A549 (cell line): ENCODE data around the gene NGB. TPM values are rescaled to one million over a fixed set of nuclear protein-coding genes. Genes with fewer than 3 reads are reported as not detected.
A peak's percentile ranks its signal among the peaks of the same experiment; 100 is the strongest.

Experiments used
- ATAC-seq, 2 experiments: fragments of 200-7000 bp in 1 of 2; fragments of >200 bp in 1 of 2; cut with Nextera tagmentation in 1 of 2; cut with Tn5 transposase in 1 of 2; 3 replicates each; pipeline versions ENCODE4 v1.8.0 to v1.9.1; 2018 to 2020; ENCODE audit warnings: mild to moderate bottlenecking in 1 of 2, moderate library complexity in 1 of 2
- CTCF ChIA-PET: fragments of 300-600 bp; sonication (Branson Sonifier 250); formaldehyde crosslinking; extraction: SDS; loops from one replicate; lab custom pipeline; 2021; ENCODE audit warnings: antibody characterized with exemption, inconsistent platforms; lab: Yijun Ruan, JAX
- POLR2A ChIA-PET: fragments of 350-600 bp; formaldehyde crosslinking; extraction: SDS; loops from one replicate; lab custom pipeline; 2021; ENCODE audit warnings: antibody characterized with exemption, inconsistent platforms; lab: Yijun Ruan, JAX
- DNase-seq, 2 experiments: peaks; one replicate each; pipeline versions ENCODE4 v3.0.0 to v3.0.0-alpha.2; 2011 to 2016; ENCODE audit warnings: low read depth in 1 of 2, low spot score in 1 of 2
- FAIRE-seq: peaks from 2 replicates; lab custom pipeline; 2011; peaks lifted over from hg19 to GRCh38; lab: Jason Lieb, UNC
- H3K27ac ChIP-seq, 2 experiments: fragments of >200 bp; sonication (Bioruptor Twin); formaldehyde crosslinking; 3 replicates each; pipeline ENCODE4 v1.5.1; 2016 to 2017
- H3K4me1 ChIP-seq: fragments of >200 bp; sonication (Bioruptor Twin); formaldehyde crosslinking; 3 replicates; pipeline ENCODE4 v1.6.1; 2016
- H3K4me2 ChIP-seq: fragments of >200 bp; sonication (Bioruptor Twin); formaldehyde crosslinking; 3 replicates; pipeline ENCODE4 v1.6.1; 2016
- H3K4me3 ChIP-seq: fragments of >200 bp; sonication (Bioruptor Twin); formaldehyde crosslinking; 3 replicates; pipeline ENCODE4 v1.5.1; 2016
- H3K9me3 ChIP-seq: fragments of >200 bp; sonication (Bioruptor Twin); formaldehyde crosslinking; 3 replicates; pipeline ENCODE4 v1.6.1; 2016
- BHLHE40 ChIP-seq: IDR thresholded peaks from 2 replicates; pipeline ENCODE4 v1.6.1; 2012; ENCODE audit warnings: low read depth, low read length, inconsistent platforms
- CEBPB ChIP-seq, 2 experiments: fragments of >200 bp in 1 of 2; sonication (Bioruptor Twin) in 1 of 2; formaldehyde crosslinking in 1 of 2; IDR thresholded peaks; 2 replicates each; pipeline ENCODE4 v1.6.1; 2012 to 2016
- CHD2 ChIP-seq: fragments of 150-350 bp; IDR thresholded peaks from 2 replicates; pipeline ENCODE4 v1.6.1; 2014; ENCODE audit warnings: low read length; ENCODE audit not compliant: partially characterized antibody
- CHD4 ChIP-seq: fragments of 200-600 bp; sonication (generic); IDR thresholded peaks from 2 replicates; pipeline ENCODE4 v1.6.1; 2016; ENCODE audit warnings: antibody characterized with exemption, mild to moderate bottlenecking, borderline replicate concordance
- CTCF ChIP-seq: fragments of >200 bp; sonication (Bioruptor Twin); formaldehyde crosslinking; IDR thresholded peaks from 3 replicates; pipeline ENCODE4 v1.5.1; 2016
- E2F6 ChIP-seq: IDR thresholded peaks from 2 replicates; pipeline ENCODE4 v1.6.1; 2012; ENCODE audit warnings: low read depth, borderline replicate concordance
- EHF ChIP-seq: fragments of 250-450 bp; sonication (Bioruptor Pico); IDR thresholded peaks from 2 replicates; pipeline ENCODE4 v1.5.0; 2020; ENCODE audit warnings: mild to moderate bottlenecking
- FOSB ChIP-seq: fragments of 250-450 bp; sonication (Bioruptor Pico); IDR thresholded peaks from 2 replicates; pipeline ENCODE4 v1.5.0; 2020; ENCODE audit warnings: mild to moderate bottlenecking, moderate library complexity
- GATA3 ChIP-seq: IDR thresholded peaks from 2 replicates; pipeline ENCODE4 v1.6.1; 2012; ENCODE audit warnings: borderline replicate concordance
- HEYL ChIP-seq: fragments of 250-450 bp; sonication (Bioruptor Pico); IDR thresholded peaks from 2 replicates; pipeline ENCODE4 v1.8.0; 2021; ENCODE audit warnings: mild to moderate bottlenecking, moderate library complexity
- HMGXB4 ChIP-seq: fragments of 250-450 bp; sonication (Bioruptor Pico); IDR thresholded peaks from 2 replicates; pipeline ENCODE4 v1.5.0; 2021; ENCODE audit warnings: mild to moderate bottlenecking, moderate library complexity, borderline replicate concordance
- MYC ChIP-seq: IDR thresholded peaks from 2 replicates; pipeline ENCODE4 v1.6.1; 2012; ENCODE audit warnings: mild to moderate bottlenecking, inconsistent platforms, low read length, improper control_type of control experiment, borderline replicate concordance
- PHF8 ChIP-seq: fragments of 200-600 bp; sonication (generic); IDR thresholded peaks from 2 replicates; pipeline ENCODE4 v1.6.1; 2016; ENCODE audit warnings: low read depth, mild to moderate bottlenecking, antibody characterized with exemption, moderate library complexity, borderline replicate concordance
- POLR2A ChIP-seq: IDR thresholded peaks from 2 replicates; pipeline ENCODE4 v1.6.1; 2012; ENCODE audit warnings: mild to moderate bottlenecking, low read length
- POLR2AphosphoS2 ChIP-seq: conservative IDR thresholded peaks from 2 replicates; pipeline ENCODE4 v1.6.1; 2012; ENCODE audit warnings: low read length, improper control_type of control experiment, inconsistent platforms
- RARB ChIP-seq: fragments of 250-450 bp; sonication (Bioruptor Pico); IDR thresholded peaks from 2 replicates; pipeline ENCODE4 v1.8.0; 2021; ENCODE audit warnings: mild to moderate bottlenecking, moderate library complexity
- SMC3 ChIP-seq: fragments of >200 bp; sonication (Bioruptor Twin); formaldehyde crosslinking; IDR thresholded peaks from 3 replicates; pipeline ENCODE4 v1.6.1; 2018; ENCODE audit warnings: inconsistent platforms
- SREBF2 ChIP-seq: fragments of 450-650 bp; IDR thresholded peaks from 2 replicates; pipeline ENCODE4 v1.6.1; 2014; ENCODE audit warnings: mild to moderate bottlenecking, moderate library complexity
- TP53 ChIP-seq: fragments of 250-450 bp; sonication (Bioruptor Pico); IDR thresholded peaks from 2 replicates; pipeline ENCODE4 v1.5.0; 2021; ENCODE audit warnings: mild to moderate bottlenecking, moderate library complexity
- WGBS: methylation state at CpG from one replicate; pipeline ENCODE4 v1.1.6; 2017; ENCODE audit errors: missing lambda C conversion rate; 5-methylcytosine and 5-hydroxymethylcytosine counted together
- polyA minus RNA-seq: library from RNA; depleted of rRNA, polyadenylated mRNA; stranded (reverse); fragments of >200 nt; gene quantifications from 2 replicates; pipeline ENCODE4 v1.2.3, GENCODE V29; 2011; rRNA and poly(A)+ RNA removed
- polyA plus RNA-seq, 4 experiments: library from polyadenylated mRNA; depleted of rRNA in 3 of 4; stranded (reverse); fragments of >200 nt; fragmentation: RNase III in 1 of 4; extraction: RNeasy Plus Mini Kit Qiagen cat#74134 plus additional on column Dnase treatment in 1 of 4; gene quantifications; 2 replicates in 3 of 4; 3 replicates in 1 of 4; pipeline ENCODE4 v1.2.3, GENCODE V29; 2011 to 2017
- TF ChIP-seq, protein P1 (sequence below): fragments of 450-650 bp; IDR thresholded peaks from 2 replicates; pipeline ENCODE4 v1.6.1; 2014; ENCODE audit warnings: antibody characterized with exemption
- TF ChIP-seq, protein P2 (sequence below): IDR thresholded peaks from 2 replicates; pipeline ENCODE4 v1.6.1; 2012
- TF ChIP-seq, protein P3 (sequence below): fragments of >200 bp; sonication (Bioruptor Twin); formaldehyde crosslinking; IDR thresholded peaks from 3 replicates; pipeline ENCODE4 v1.6.1; 2016

The NGB gene
- polyA plus RNA-seq (2011; rRNA removed) (not detected in 2 replicates), polyA plus RNA-seq (2017; fragmentation: RNase III; extraction: RNeasy Plus Mini Kit Qiagen cat#74134 plus additional on column Dnase treatment) (not detected in 3 replicates), polyA minus RNA-seq (not detected in 2 replicates)
- polyA plus RNA-seq (2012; cell fraction: cytosol; rRNA removed), result not detected in 2 replicates
- polyA plus RNA-seq (2012; cell fraction: nucleus; rRNA removed), result 0.04 TPM in 1 of 2 replicates, not detected in the other

DNA sequence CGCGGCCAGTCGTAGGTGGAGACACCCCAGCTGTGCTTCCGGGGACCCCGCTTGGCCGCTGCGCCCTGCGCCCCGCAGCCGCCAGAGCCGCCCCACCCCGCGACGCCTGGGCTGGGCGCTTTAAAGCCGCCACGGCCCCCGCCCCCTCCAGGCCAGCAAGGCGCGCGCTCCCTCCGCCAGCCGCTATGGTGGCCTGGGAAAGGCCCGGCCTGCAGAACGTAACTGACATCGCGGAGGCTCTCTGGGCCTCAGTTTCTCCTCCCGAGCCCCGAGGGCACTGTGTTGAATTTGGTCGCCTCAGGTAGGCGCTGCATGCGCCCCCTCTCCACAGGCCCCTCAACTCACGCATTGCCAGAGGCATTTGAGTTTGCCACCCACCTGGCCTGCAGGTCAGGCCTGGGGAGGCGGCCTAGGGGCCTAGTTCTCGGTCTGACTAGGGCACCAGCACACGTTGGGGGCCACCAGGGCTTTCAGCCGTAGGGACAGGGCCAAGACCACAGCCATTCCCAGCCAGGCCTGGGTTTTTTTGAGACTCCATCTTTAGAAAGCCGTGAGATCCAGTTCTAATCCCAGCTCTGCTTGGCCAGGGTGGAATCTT is at the start of gene NGB:
TSS of gene NGB (minus strand) at position 94 of the 598 bp plus-strand sequence. CDS start 269 bp downstream, outside the sequence.
- FAIRE-seq (no peak), DNase-seq (no peak), ATAC-seq (no peak)
- WGBS, result 62% methylated on average over 4 of the region's 38 CpGs
- Histone ChIP-seq H3K9me3 (0 out of 3 replicates have a peak, but pooled peaks cover 5% of the 10 kb centered on the region), H3K4me1 (peaks cover 8% of the 10 kb centered on the region; the same call in 1 of the 3 replicates), H3K4me2 (peak within 1 kb of the TSS; percentile 61), H3K27ac (no peak within 1 kb of the TSS), H3K4me3 (peak within 1 kb of the TSS; percentile 24; the same call in 2 of the 3 replicates)
- CTCF ChIA-PET, result interaction anchor here (0.6 kb wide), 1 partner anchor 209 kb away, joined by 3 read pairs; no protein-coding TSS in a partner anchor
- POLR2A ChIA-PET, result no interaction called here
- TF ChIP-seq GATA3, result no peak
- TF ChIP-seq BHLHE40, result no peak
- TF ChIP-seq HMGXB4 (CRISPR knock-in tag), result no peak
- TF ChIP-seq E2F6, result no peak
- no peak for TF ChIP-seq HEYL
- no peak for TF ChIP-seq CHD2
- TF ChIP-seq TP53 (CRISPR knock-in tag), result no peak
- TF ChIP-seq RARB, result no peak
- TF ChIP-seq, protein P1, sequence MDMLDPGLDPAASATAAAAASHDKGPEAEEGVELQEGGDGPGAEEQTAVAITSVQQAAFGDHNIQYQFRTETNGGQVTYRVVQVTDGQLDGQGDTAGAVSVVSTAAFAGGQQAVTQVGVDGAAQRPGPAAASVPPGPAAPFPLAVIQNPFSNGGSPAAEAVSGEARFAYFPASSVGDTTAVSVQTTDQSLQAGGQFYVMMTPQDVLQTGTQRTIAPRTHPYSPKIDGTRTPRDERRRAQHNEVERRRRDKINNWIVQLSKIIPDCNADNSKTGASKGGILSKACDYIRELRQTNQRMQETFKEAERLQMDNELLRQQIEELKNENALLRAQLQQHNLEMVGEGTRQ, result no peak

- CTCF ChIA-PET, result interaction anchor here (0.7 to 10.0 kb wide), 11 partner anchors 10 to 447 kb away, joined by 3 to 116 read pairs (median 4); partner anchors contain the start of gene ZDHHC22
- FAIRE-seq, result peak; percentile 83
- peak; percentile 81 to 83 for ATAC-seq
- Histone ChIP-seq H3K9me3 (no peaks in the 10 kb centered on the region), H3K27ac (peak within 1 kb of the TSS; percentile 99), H3K4me3 (peak within 1 kb of the TSS; percentile 99), H3K4me1 (peaks cover 34% of the 10 kb centered on the region), H3K4me2 (peak within 1 kb of the TSS; percentile 94)
- WGBS, result 2% methylated on average over 42 of the region's 69 CpGs
- TF ChIP-seq SMC3 (no peak), CHD4 (no peak), FOSB (CRISPR knock-in tag) (no peak), POLR2A (peak; percentile 68), POLR2AphosphoS2 (no peak), CEBPB (IDR thresholded peaks at IDR 0.05) (no peak), EHF (CRISPR knock-in tag) (0 out of 2 replicates have a peak, but pooled peaks have one; percentile 29), MYC (peak; percentile 77; the same call in 1 of the 2 replicates), HMGXB4 (CRISPR knock-in tag) (no peak), CTCF (peak; percentile 30; the same call in 2 of the 3 replicates), SREBF2 (no peak), PHF8 (peak; percentile 93)
- TF ChIP-seq, protein P2, sequence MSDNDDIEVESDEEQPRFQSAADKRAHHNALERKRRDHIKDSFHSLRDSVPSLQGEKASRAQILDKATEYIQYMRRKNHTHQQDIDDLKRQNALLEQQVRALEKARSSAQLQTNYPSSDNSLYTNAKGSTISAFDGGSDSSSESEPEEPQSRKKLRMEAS, result peak; percentile 68
- TF ChIP-seq, protein P3, sequence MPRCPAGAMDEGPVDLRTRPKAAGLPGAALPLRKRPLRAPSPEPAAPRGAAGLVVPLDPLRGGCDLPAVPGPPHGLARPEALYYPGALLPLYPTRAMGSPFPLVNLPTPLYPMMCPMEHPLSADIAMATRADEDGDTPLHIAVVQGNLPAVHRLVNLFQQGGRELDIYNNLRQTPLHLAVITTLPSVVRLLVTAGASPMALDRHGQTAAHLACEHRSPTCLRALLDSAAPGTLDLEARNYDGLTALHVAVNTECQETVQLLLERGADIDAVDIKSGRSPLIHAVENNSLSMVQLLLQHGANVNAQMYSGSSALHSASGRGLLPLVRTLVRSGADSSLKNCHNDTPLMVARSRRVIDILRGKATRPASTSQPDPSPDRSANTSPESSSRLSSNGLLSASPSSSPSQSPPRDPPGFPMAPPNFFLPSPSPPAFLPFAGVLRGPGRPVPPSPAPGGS, result peak; percentile 0; the same call in 1 of the 3 replicates
- peak; percentile 91 to 93 for DNase-seq
- POLR2A ChIA-PET, result interaction anchor here (0.6 to 2.3 kb wide), 19 partner anchors 10 to 448 kb away, joined by 3 to 45 read pairs (median 5); partner anchors contain the start of genes CIPC, SAMD15, TMED8 and VIPAS39
Measured at GRCh38 chr14:77320238-77320935, 49.4 kb upstream of the NGB start, which contains the start of gene POMT2. POMT2 (minus strand) TSS chr14:77320883; CDS start chr14:77320681, 202 bp downstream.
